GM12878 (cell line): Measurements from ENCODE around the gene FOXB1. TPM values are rescaled to one million over a fixed set of nuclear protein-coding genes. Genes with fewer than 3 reads are reported as not detected.

Source experiments
- ATAC-seq: fragments of 200-7000 bp; cut with Tn5 transposase; 3 replicates; pipeline ENCODE4 v1.9.1; 2020; ENCODE audit warnings: mild to moderate bottlenecking, moderate library complexity
- BruUV-seq: library from RNA; stranded (reverse); fragments of 400-500 nt; replicated peaks from 2 replicates; lab custom pipeline; 2021; lab: Mats Ljungman, UMichigan
- CTCF ChIA-PET: fragments of 300-600 bp; sonication (Branson Sonifier 250); formaldehyde crosslinking; extraction: SDS; loops from one replicate; lab custom pipeline; 2021; ENCODE audit warnings: inconsistent platforms; lab: Yijun Ruan, JAX
- POLR2A ChIA-PET: fragments of 350-600 bp; formaldehyde crosslinking; extraction: SDS; loops from one replicate; lab custom pipeline; 2021; ENCODE audit warnings: inconsistent platforms; lab: Charles Lee
- RAD21 ChIA-PET: fragments of 300-600 bp; sonication (Branson Sonifier 250); formaldehyde crosslinking; loops from one replicate; lab custom pipeline; 2023; ENCODE audit warnings: antibody characterized with exemption; ENCODE audit not compliant: unreplicated experiment; lab: Charles Lee
- SMC1A ChIA-PET: fragments of 300-600 bp; sonication (Branson Sonifier 250); formaldehyde crosslinking; loops from one replicate; lab custom pipeline; 2023; ENCODE audit not compliant: unreplicated experiment, uncharacterized antibody; lab: Charles Lee
- DNase-seq: peaks from one replicate; pipeline ENCODE4 v3.0.0-alpha.2; 2011; ENCODE audit warnings: low read depth, low spot score
- FAIRE-seq: peaks from 3 replicates; lab custom pipeline; 2011; peaks lifted over from hg19 to GRCh38; lab: Jason Lieb, UNC
- H2AFZ ChIP-seq: 2 replicates; pipeline ENCODE4 v1.6.0; 2011; ENCODE audit warnings: low read depth, low read length, control low read depth; ENCODE audit not compliant: control insufficient read depth
- H3K27ac ChIP-seq: 2 replicates; pipeline ENCODE4 v1.5.1; 2011; ENCODE audit warnings: control low read depth; ENCODE audit not compliant: control insufficient read depth, insufficient read depth
- H3K27me3 ChIP-seq, 2 experiments: replicated peaks in 1 of 2; 2 replicates each; pipeline versions ENCODE4 v1.6.0 to v1.6.1; 2011; ENCODE audit warnings: low read length in 1 of 2; ENCODE audit not compliant: control insufficient read depth in 2 of 2, insufficient read depth in 2 of 2
- H3K36me3 ChIP-seq, 2 experiments: 2 replicates each; pipeline ENCODE4 v1.5.1; 2011; ENCODE audit warnings: low read length in 1 of 2; ENCODE audit not compliant: control insufficient read depth in 2 of 2, insufficient read depth in 2 of 2
- H3K4me1 ChIP-seq: 2 replicates; pipeline ENCODE4 v1.6.1; 2011; ENCODE audit warnings: mild to moderate bottlenecking, low read length, moderate library complexity, mixed read lengths; ENCODE audit not compliant: control insufficient read depth, insufficient read depth
- H3K4me2 ChIP-seq: 2 replicates; pipeline ENCODE4 v1.6.0; 2011; ENCODE audit warnings: control low read depth; ENCODE audit not compliant: control insufficient read depth, insufficient read depth
- H3K4me3 ChIP-seq: fragments of 200-600 bp; sonication (generic); 2 replicates; pipeline ENCODE4 v1.5.1; 2016
- H3K79me2 ChIP-seq: 2 replicates; pipeline ENCODE4 v1.6.0; 2011; ENCODE audit warnings: low read length; ENCODE audit not compliant: control insufficient read depth, insufficient read depth
- H3K9ac ChIP-seq: 2 replicates; pipeline ENCODE4 v1.8.0; 2011; ENCODE audit warnings: low read length, control low read depth, mixed read lengths; ENCODE audit not compliant: control insufficient read depth, insufficient read depth
- H3K9me3 ChIP-seq: replicated peaks from 3 replicates; pipeline ENCODE4 v1.5.1; 2011; ENCODE audit warnings: mild to moderate bottlenecking, low read length; ENCODE audit not compliant: control insufficient read depth, insufficient read depth
- H4K20me1 ChIP-seq: 2 replicates; pipeline ENCODE4 v1.6.0; 2011; ENCODE audit not compliant: control insufficient read depth, insufficient read depth
- CBFB ChIP-seq: IDR thresholded peaks from 2 replicates; pipeline ENCODE4 v1.6.1; 2016; ENCODE audit warnings: antibody characterized with exemption, low read depth
- CBX3 ChIP-seq: fragments of 200-600 bp; sonication (generic); IDR thresholded peaks from 2 replicates; pipeline ENCODE4 v1.6.1; 2016; ENCODE audit warnings: low read depth, borderline replicate concordance
- CHD4 ChIP-seq: fragments of 200-600 bp; sonication (generic); IDR thresholded peaks from 2 replicates; pipeline ENCODE4 v1.6.1; 2016; ENCODE audit warnings: mild to moderate bottlenecking
- FOS ChIP-seq: IDR thresholded peaks from 3 replicates; pipeline ENCODE4 v1.6.1; 2011; ENCODE audit warnings: borderline replicate concordance; ENCODE audit not compliant: insufficient read length; ENCODE audit errors: extremely low read depth
- MEF2B ChIP-seq: fragments of 450-650 bp; IDR thresholded peaks from 2 replicates; pipeline ENCODE4 v1.6.1; 2018; ENCODE audit warnings: mild to moderate bottlenecking, moderate library complexity; ENCODE audit not compliant: partially characterized antibody, poor library complexity, severe bottlenecking
- NR2C2 ChIP-seq: IDR thresholded peaks from 2 replicates; pipeline ENCODE4 v1.6.1; 2011; ENCODE audit warnings: borderline replicate concordance, low read depth; ENCODE audit not compliant: control insufficient read depth, insufficient read length
- POLR2AphosphoS2 ChIP-seq: IDR thresholded peaks from 2 replicates; pipeline ENCODE4 v1.6.1; 2011; ENCODE audit warnings: low read depth, mild to moderate bottlenecking, low read length, improper control_type of control experiment, moderate library complexity
- SMAD5 ChIP-seq: IDR thresholded peaks from 2 replicates; pipeline ENCODE4 v1.6.1; 2016; ENCODE audit warnings: antibody characterized with exemption, low read depth
- SMARCA5 ChIP-seq: fragments of 450-650 bp; IDR thresholded peaks from 2 replicates; pipeline ENCODE4 v1.6.1; 2017; ENCODE audit warnings: mild to moderate bottlenecking
- STAT3 ChIP-seq: IDR thresholded peaks from 2 replicates; pipeline ENCODE4 v1.6.1; 2011; ENCODE audit warnings: low read depth, low read length, improper control_type of control experiment
- USF1 ChIP-seq: IDR thresholded peaks from 2 replicates; pipeline ENCODE4 v1.6.1; 2011; ENCODE audit warnings: borderline replicate concordance, low read depth, mild to moderate bottlenecking, moderate library complexity, mixed read lengths, low read length; ENCODE audit not compliant: insufficient read depth; ENCODE audit errors: extremely low read length
- ZBTB4 ChIP-seq: fragments of 450-650 bp; formaldehyde crosslinking; IDR thresholded peaks from 2 replicates; pipeline ENCODE4 v1.4.0; 2022; ENCODE audit warnings: mild to moderate bottlenecking, moderate library complexity
- WGBS: methylation state at CpG from one replicate; pipeline ENCODE4 v1.1.6; 2016; ENCODE audit warnings: low lambda C conversion rate; ENCODE audit not compliant: insufficient replicate concordance, insufficient coverage; ENCODE audit errors: missing lambda C conversion rate; 5-methylcytosine and 5-hydroxymethylcytosine counted together
- in situ Hi-C: fragments of 300-500 bp; cut with MboI; formaldehyde crosslinking; loops from 9 replicates; pipeline ENCODE4 v1.14.3; 2018; ENCODE audit warnings: mixed read lengths
- intact Hi-C: fragments of 100-400 bp; cut with micrococcal nuclease; formaldehyde crosslinking; loops from one replicate; pipeline ENCODE4 v1.14.2; 2022; ENCODE audit not compliant: unreplicated experiment
- polyA plus RNA-seq, 11 experiments: library from polyadenylated mRNA; depleted of rRNA in 4 of 11; unstranded in 6 of 11; stranded (reverse) in 5 of 11; fragments of >200 nt; fragmentation: Nextera tagmentation in 4 of 11; fragmentation: Illumina TruSeq in 1 of 11; extraction: Ambion mirVana in 4 of 11; extraction: Trizol in 1 of 11; gene quantifications; 1 replicate in 1 of 11; 2 replicates in 10 of 11; pipeline versions ENCODE4 v1.2.1 to v1.2.3, GENCODE V29; 2011 to 2016; ENCODE audit warnings: inconsistent platforms in 2 of 11, missing spikeins in 2 of 11, low read depth in 1 of 11
- total RNA-seq, 4 experiments: library from RNA; depleted of rRNA in 3 of 4; stranded (reverse); fragments of >200 nt in 3 of 4; fragmentation: Illumina TruSeq in 1 of 4; extraction: Trizol in 1 of 4; gene quantifications; 2 replicates each; pipeline versions ENCODE4 v1.2.1 to v1.2.3, GENCODE V29; 2013 to 2021
- TF ChIP-seq, protein P1 (sequence below): fragments of 450-650 bp; formaldehyde crosslinking; IDR thresholded peaks from 2 replicates; pipeline ENCODE4 v1.4.0; 2020; ENCODE audit warnings: mild to moderate bottlenecking, moderate library complexity
- TF ChIP-seq, protein P2 (sequence below): fragments of 450-650 bp; IDR thresholded peaks from 2 replicates; pipeline ENCODE4 v1.6.1; 2017; ENCODE audit warnings: low read depth, mild to moderate bottlenecking, moderate library complexity

The FOXB1 gene
- total and polyA plus RNA-seq, 10 of the 15 experiments (the other 5 are each of a cell fraction or from before 2014, with no cell fraction given), result not detected

DNA sequence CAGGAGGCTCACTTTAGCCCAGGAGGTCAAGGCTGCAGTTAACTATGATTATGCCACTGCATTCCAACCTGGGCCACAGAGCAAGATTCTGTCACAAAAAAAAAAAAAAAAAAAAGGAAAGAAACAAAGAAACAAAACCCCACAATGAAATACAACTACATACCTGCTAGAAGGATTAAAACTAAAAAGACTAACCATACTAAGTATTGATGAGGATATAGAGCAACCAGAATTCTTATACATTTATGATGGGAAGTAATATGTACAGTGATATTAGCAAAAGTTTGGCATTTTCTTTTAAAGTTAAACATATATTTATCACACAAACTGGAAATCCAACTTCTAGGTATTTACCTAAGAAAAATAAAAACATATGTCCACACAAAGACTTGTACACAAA lies 40.2 kb upstream of the FOXB1 start (continued):
- no peak for TF ChIP-seq CBFB
- TF ChIP-seq USF1, result no peak

GRCh38 chr15:59965741-59966140 lies 38.4 kb upstream of the FOXB1 start:
- WGBS, result 49% methylated on average over 6 of the region's 6 CpGs
- Histone ChIP-seq H3K4me1 (no peaks in the 10 kb centered on the region), H3K9ac (no peak overlapping the region), H3K4me3 (no peak overlapping the region), H3K27me3 (no peaks in the 10 kb centered on the region), H3K9me3 (no peaks in the 10 kb centered on the region; the same call in 2 of the 3 replicates), H3K4me2 (no peak overlapping the region), H4K20me1 (no peaks in the 10 kb centered on the region), H3K36me3 (no peaks in the 10 kb centered on the region), H3K79me2 (no peaks in the 10 kb centered on the region), H3K27ac (no peak overlapping the region), H2AFZ (no peak overlapping the region)
- ChIA-PET SMC1A (no interaction called here), RAD21 (no interaction called here), POLR2A (no interaction called here), CTCF (no interaction called here)
- FAIRE-seq (no peak), DNase-seq (no peak), ATAC-seq (no peak)
- in situ Hi-C loops (no loop called here), intact Hi-C loops (no loop called here)
- no TSS peak for BruUV-seq
- TF ChIP-seq CHD4, result no peak
- no peak for TF ChIP-seq NR2C2
- TF ChIP-seq CBFB, result no peak
- TF ChIP-seq CBX3, result no peak
- no peak for TF ChIP-seq STAT3
- no peak for TF ChIP-seq MEF2B
- TF ChIP-seq SMARCA5, result no peak
- TF ChIP-seq, protein P1, sequence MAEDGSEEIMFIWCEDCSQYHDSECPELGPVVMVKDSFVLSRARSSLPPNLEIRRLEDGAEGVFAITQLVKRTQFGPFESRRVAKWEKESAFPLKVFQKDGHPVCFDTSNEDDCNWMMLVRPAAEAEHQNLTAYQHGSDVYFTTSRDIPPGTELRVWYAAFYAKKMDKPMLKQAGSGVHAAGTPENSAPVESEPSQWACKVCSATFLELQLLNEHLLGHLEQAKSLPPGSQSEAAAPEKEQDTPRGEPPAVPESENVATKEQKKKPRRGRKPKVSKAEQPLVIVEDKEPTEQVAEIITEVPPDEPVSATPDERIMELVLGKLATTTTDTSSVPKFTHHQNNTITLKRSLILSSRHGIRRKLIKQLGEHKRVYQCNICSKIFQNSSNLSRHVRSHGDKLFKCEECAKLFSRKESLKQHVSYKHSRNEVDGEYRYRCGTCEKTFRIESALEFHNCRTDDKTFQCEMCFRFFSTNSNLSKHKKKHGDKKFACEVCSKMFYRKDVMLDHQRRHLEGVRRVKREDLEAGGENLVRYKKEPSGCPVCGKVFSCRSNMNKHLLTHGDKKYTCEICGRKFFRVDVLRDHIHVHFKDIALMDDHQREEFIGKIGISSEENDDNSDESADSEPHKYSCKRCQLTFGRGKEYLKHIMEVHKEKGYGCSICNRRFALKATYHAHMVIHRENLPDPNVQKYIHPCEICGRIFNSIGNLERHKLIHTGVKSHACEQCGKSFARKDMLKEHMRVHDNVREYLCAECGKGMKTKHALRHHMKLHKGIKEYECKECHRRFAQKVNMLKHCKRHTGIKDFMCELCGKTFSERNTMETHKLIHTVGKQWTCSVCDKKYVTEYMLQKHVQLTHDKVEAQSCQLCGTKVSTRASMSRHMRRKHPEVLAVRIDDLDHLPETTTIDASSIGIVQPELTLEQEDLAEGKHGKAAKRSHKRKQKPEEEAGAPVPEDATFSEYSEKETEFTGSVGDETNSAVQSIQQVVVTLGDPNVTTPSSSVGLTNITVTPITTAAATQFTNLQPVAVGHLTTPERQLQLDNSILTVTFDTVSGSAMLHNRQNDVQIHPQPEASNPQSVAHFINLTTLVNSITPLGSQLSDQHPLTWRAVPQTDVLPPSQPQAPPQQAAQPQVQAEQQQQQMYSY, result no peak
- TF ChIP-seq ZBTB4, result no peak
- TF ChIP-seq SMAD5, result no peak
- no peak for TF ChIP-seq FOS
- TF ChIP-seq POLR2AphosphoS2, result no peak
- TF ChIP-seq, protein P2, sequence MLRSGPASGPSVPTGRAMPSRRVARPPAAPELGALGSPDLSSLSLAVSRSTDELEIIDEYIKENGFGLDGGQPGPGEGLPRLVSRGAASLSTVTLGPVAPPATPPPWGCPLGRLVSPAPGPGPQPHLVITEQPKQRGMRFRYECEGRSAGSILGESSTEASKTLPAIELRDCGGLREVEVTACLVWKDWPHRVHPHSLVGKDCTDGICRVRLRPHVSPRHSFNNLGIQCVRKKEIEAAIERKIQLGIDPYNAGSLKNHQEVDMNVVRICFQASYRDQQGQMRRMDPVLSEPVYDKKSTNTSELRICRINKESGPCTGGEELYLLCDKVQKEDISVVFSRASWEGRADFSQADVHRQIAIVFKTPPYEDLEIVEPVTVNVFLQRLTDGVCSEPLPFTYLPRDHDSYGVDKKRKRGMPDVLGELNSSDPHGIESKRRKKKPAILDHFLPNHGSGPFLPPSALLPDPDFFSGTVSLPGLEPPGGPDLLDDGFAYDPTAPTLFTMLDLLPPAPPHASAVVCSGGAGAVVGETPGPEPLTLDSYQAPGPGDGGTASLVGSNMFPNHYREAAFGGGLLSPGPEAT, result no peak
